Measurements from ENCODE around the gene MYO5B.
A peak's percentile ranks its signal among the peaks of the same experiment; 100 is the strongest.
"Not testable (repeated sequence)": the region's sequence is repeated elsewhere in the genome, so short reads cannot be mapped to it uniquely, and the experiment has no call there.

The MYO5B gene

GRCh38 chr18:49853011-49853410 is 341.9 kb downstream of the MYO5B start:
- no peak for DNase-seq (ENCODE audit: low spot score)

GRCh38 chr18:49851624-49852023 is 343.3 kb downstream of the MYO5B start:
- no peak for DNase-seq (ENCODE audit: low spot score)

GRCh38 chr18:49850636-49851035 is 344.3 kb downstream of the MYO5B start:
- no peak for DNase-seq (ENCODE audit: low spot score)

GRCh38 chr18:49849331-49850217 is 345.4 kb downstream of the MYO5B start:
- peak; percentile 65 for DNase-seq (ENCODE audit: low spot score)

- no peak for DNase-seq (ENCODE audit: low spot score)
Observed at GRCh38 chr18:49848115-49848514, 346.8 kb downstream of the MYO5B start.

GRCh38 chr18:49847524-49847923 is 347.4 kb downstream of the MYO5B start:
- no peak for DNase-seq (ENCODE audit: low spot score)

- no peak for DNase-seq (ENCODE audit: low spot score)
Observed at GRCh38 chr18:49846718-49847470, 348.1 kb downstream of the MYO5B start.

GRCh38 chr18:49846361-49846662 is 348.6 kb downstream of the MYO5B start:
- no peak for DNase-seq (ENCODE audit: low spot score)

- no peak for DNase-seq (ENCODE audit: low spot score)
Observed at GRCh38 chr18:49845629-49846360, 349.2 kb downstream of the MYO5B start.

GRCh38 chr18:49844903-49845302 is 350.0 kb downstream of the MYO5B start:
- DNase-seq (ENCODE audit: low spot score), result no peak

GRCh38 chr18:49843778-49844625 is 350.9 kb downstream of the MYO5B start:
- DNase-seq (ENCODE audit: low spot score), result no peak

GRCh38 chr18:49843131-49843530 is 351.8 kb downstream of the MYO5B start:
- DNase-seq (ENCODE audit: low spot score), result no peak

- no peak for DNase-seq (ENCODE audit: low spot score)
Observed at GRCh38 chr18:49842656-49843055, 352.3 kb downstream of the MYO5B start.

- no peak for DNase-seq (ENCODE audit: low spot score)
Observed at GRCh38 chr18:49841236-49842217, 353.4 kb downstream of the MYO5B start.

- DNase-seq (ENCODE audit: low spot score), result no peak
Observed at GRCh38 chr18:49839012-49839411, 355.9 kb downstream of the MYO5B start.

GRCh38 chr18:49838381-49838780 is 356.6 kb downstream of the MYO5B start:
- DNase-seq (ENCODE audit: low spot score), result no peak

GRCh38 chr18:49837889-49838288 is 357.1 kb downstream of the MYO5B start:
- DNase-seq (ENCODE audit: low spot score), result no peak

GRCh38 chr18:49837316-49837835 is 357.6 kb downstream of the MYO5B start:
- DNase-seq (ENCODE audit: low spot score), result not testable (repeated sequence)

- DNase-seq (ENCODE audit: low spot score), result no peak
Observed at GRCh38 chr18:49835405-49835804, 359.5 kb downstream of the MYO5B start.

- no peak for DNase-seq (ENCODE audit: low spot score)
Observed at GRCh38 chr18:49834258-49834657, 360.7 kb downstream of the MYO5B start.

Measured in COLO829 (cell line).